Skeletal muscle satellite cell (primary cell): ENCODE measurements around the gene FUBP3.
"Not testable (repeated sequence)": the region's sequence is repeated elsewhere in the genome, so short reads cannot be mapped to it uniquely, and the experiment has no call there.

Experiments used
- H3K27me3 ChIP-seq: 2 replicates; pipeline ENCODE4 v1.7.0; 2013; ENCODE audit warnings: low read length; ENCODE audit not compliant: control insufficient read depth, insufficient read depth
- H3K36me3 ChIP-seq: 2 replicates; pipeline ENCODE4 v1.7.0; 2013; ENCODE audit warnings: mild to moderate bottlenecking, control low read depth, low read length; ENCODE audit not compliant: insufficient read depth
- H3K4me1 ChIP-seq: 2 replicates; pipeline ENCODE4 v1.7.0; 2013; ENCODE audit warnings: low read length; ENCODE audit not compliant: control insufficient read depth, insufficient read depth
- H3K4me2 ChIP-seq: 2 replicates; pipeline ENCODE4 v1.7.0; 2013; ENCODE audit warnings: mild to moderate bottlenecking, low read length
- H3K4me3 ChIP-seq: 2 replicates; pipeline ENCODE4 v1.7.0; 2013; ENCODE audit warnings: low read length
- H3K9ac ChIP-seq: 2 replicates; pipeline ENCODE4 v1.7.0; 2013; ENCODE audit warnings: mild to moderate bottlenecking, low read depth, low read length, moderate library complexity
- H3K9me3 ChIP-seq: replicated peaks from 2 replicates; pipeline ENCODE4 v1.7.0; 2013; ENCODE audit warnings: mild to moderate bottlenecking, control low read depth, low read length

FUBP3 gene

GRCh38 chr9:130561056-130561455 is 18.3 kb upstream of the FUBP3 start:
- Histone ChIP-seq H3K9me3 (no peaks in the 10 kb centered on the region), H3K27me3 (peaks cover 28% of the 10 kb centered on the region), H3K36me3 (no peaks in the 10 kb centered on the region), H3K4me3 (no peak overlapping the region), H3K4me1 (peaks cover 3% of the 10 kb centered on the region), H3K9ac (no peak overlapping the region), H3K4me2 (no peak overlapping the region)

GRCh38 chr9:130562525-130562924 is 16.9 kb upstream of the FUBP3 start:
- not testable (repeated sequence) for H3K9me3 ChIP-seq, H3K4me2 ChIP-seq, H3K9ac ChIP-seq, H3K4me1 ChIP-seq, H3K4me3 ChIP-seq, H3K36me3 ChIP-seq
- peaks cover 20% of the 10 kb centered on the region for H3K27me3 ChIP-seq

GRCh38 chr9:130563797-130564196 is 15.6 kb upstream of the FUBP3 start:
- Histone ChIP-seq H3K9me3 (no peaks in the 10 kb centered on the region), H3K4me1 (no peaks in the 10 kb centered on the region), H3K4me3 (no peak overlapping the region), H3K27me3 (peaks cover 14% of the 10 kb centered on the region), H3K9ac (no peak overlapping the region), H3K4me2 (no peak overlapping the region), H3K36me3 (no peaks in the 10 kb centered on the region)

GRCh38 chr9:130565792-130566191 is 13.6 kb upstream of the FUBP3 start:
- no peaks in the 10 kb centered on the region for H3K36me3 ChIP-seq
- H3K4me3 ChIP-seq = no peak overlapping the region
- peaks cover 10% of the 10 kb centered on the region for H3K27me3 ChIP-seq
- no peaks in the 10 kb centered on the region for H3K9me3 ChIP-seq
- peaks cover 4% of the 10 kb centered on the region for H3K4me1 ChIP-seq
- no peak overlapping the region for H3K9ac ChIP-seq
- no peak overlapping the region for H3K4me2 ChIP-seq

GRCh38 chr9:130570208-130570607 is 9.2 kb upstream of the FUBP3 start:
- H3K4me2 ChIP-seq = no peak overlapping the region
- no peaks in the 10 kb centered on the region for H3K9me3 ChIP-seq
- H3K36me3 ChIP-seq = no peaks in the 10 kb centered on the region
- H3K4me1 ChIP-seq = peaks cover 4% of the 10 kb centered on the region
- H3K9ac ChIP-seq = no peak overlapping the region
- no peak overlapping the region for H3K4me3 ChIP-seq
- peaks cover 10% of the 10 kb centered on the region for H3K27me3 ChIP-seq

- H3K36me3 ChIP-seq = no peaks in the 10 kb centered on the region
- no peak overlapping the region for H3K4me2 ChIP-seq
- no peaks in the 10 kb centered on the region for H3K9me3 ChIP-seq
- no peak overlapping the region for H3K4me3 ChIP-seq
- H3K27me3 ChIP-seq = no peaks in the 10 kb centered on the region
- peaks cover 11% of the 10 kb centered on the region for H3K4me1 ChIP-seq
- no peak overlapping the region for H3K9ac ChIP-seq
Measured at GRCh38 chr9:130575514-130575913, 3.9 kb upstream of the FUBP3 start.

- peaks cover 4% of the 10 kb centered on the region for H3K36me3 ChIP-seq
- H3K4me2 ChIP-seq = no peak overlapping the region
- H3K4me3 ChIP-seq = no peak overlapping the region
- no peaks in the 10 kb centered on the region for H3K27me3 ChIP-seq
- H3K4me1 ChIP-seq = peaks cover 16% of the 10 kb centered on the region
- no peaks in the 10 kb centered on the region for H3K9me3 ChIP-seq
- no peak overlapping the region for H3K9ac ChIP-seq
Measured at GRCh38 chr9:130576176-130576575, 3.2 kb upstream of the FUBP3 start.

GRCh38 chr9:130579738-130580463 is 524 bp downstream of the FUBP3 start:
- no peaks in the 10 kb centered on the region for H3K9me3 ChIP-seq
- H3K9ac ChIP-seq = peak overlapping the region; percentile 94
- H3K4me1 ChIP-seq = peaks cover 18% of the 10 kb centered on the region
- peaks cover 21% of the 10 kb centered on the region for H3K36me3 ChIP-seq
- peak overlapping the region; percentile 88 for H3K4me2 ChIP-seq
- no peaks in the 10 kb centered on the region for H3K27me3 ChIP-seq
- peak overlapping the region; percentile 79 for H3K4me3 ChIP-seq

- Histone ChIP-seq H3K27me3 (no peaks in the 10 kb centered on the region), H3K4me2 (no peak overlapping the region), H3K4me3 (no peak overlapping the region), H3K4me1 (peaks cover 18% of the 10 kb centered on the region), H3K9me3 (no peaks in the 10 kb centered on the region), H3K36me3 (peaks cover 21% of the 10 kb centered on the region), H3K9ac (no peak overlapping the region)
Measured at GRCh38 chr9:130581766-130582165, 2.4 kb downstream of the FUBP3 start.

- no peak overlapping the region for H3K4me3 ChIP-seq
- H3K4me2 ChIP-seq = no peak overlapping the region
- H3K9ac ChIP-seq = no peak overlapping the region
- H3K4me1 ChIP-seq = peaks cover 16% of the 10 kb centered on the region
- H3K27me3 ChIP-seq = no peaks in the 10 kb centered on the region
- peaks cover 21% of the 10 kb centered on the region for H3K36me3 ChIP-seq
- H3K9me3 ChIP-seq = no peaks in the 10 kb centered on the region
Measured at GRCh38 chr9:130583271-130583670, 3.9 kb downstream of the FUBP3 start.

- Histone ChIP-seq H3K4me1 (no peaks in the 10 kb centered on the region), H3K4me2 (no peak overlapping the region), H3K9ac (no peak overlapping the region), H3K4me3 (no peak overlapping the region), H3K36me3 (peaks cover 7% of the 10 kb centered on the region), H3K9me3 (no peaks in the 10 kb centered on the region), H3K27me3 (no peaks in the 10 kb centered on the region)
Measured at GRCh38 chr9:130587921-130588320, 8.5 kb downstream of the FUBP3 start.

GRCh38 chr9:130588416-130588815 is 9.0 kb downstream of the FUBP3 start:
- no peaks in the 10 kb centered on the region for H3K4me1 ChIP-seq
- no peak overlapping the region for H3K9ac ChIP-seq
- H3K36me3 ChIP-seq = peaks cover 7% of the 10 kb centered on the region
- H3K9me3 ChIP-seq = no peaks in the 10 kb centered on the region
- H3K27me3 ChIP-seq = no peaks in the 10 kb centered on the region
- H3K4me3 ChIP-seq = no peak overlapping the region
- H3K4me2 ChIP-seq = no peak overlapping the region
